ENCODE results near the gene SENP2. TPM values are rescaled to one million over a fixed set of nuclear protein-coding genes. Genes with fewer than 3 reads are reported as not detected.
A peak's percentile ranks its signal among the peaks of the same experiment; 100 is the strongest.

The SENP2 gene
- 10 to 100 TPM; 19.3 to 42.4 (median 33.1) TPM for total RNA-seq
- 10 to 100 TPM in 1 of 2 donors, 1 to 10 TPM in 1; 7.7 to 25.9 TPM for polyA plus RNA-seq
- long read RNA-seq, donor 1, full-length matches to known transcripts: 31 of 48 reads
- long read RNA-seq, donor 1, partial matches to known transcripts: 3 of 48 reads
- long read RNA-seq, donor 1, other reads (novel, unspliced or antisense): 14 of 48 reads
- long read RNA-seq, donor 2, full-length matches to known transcripts: 23 of 43 reads
- long read RNA-seq, donor 2, partial matches to known transcripts: 9 of 43 reads
- long read RNA-seq, donor 2, other reads (novel, unspliced or antisense): 11 of 43 reads
- long read RNA-seq, donor 3, full-length matches to known transcripts: 20 of 37 reads
- long read RNA-seq, donor 3, partial matches to known transcripts: 4 of 37 reads
- long read RNA-seq, donor 3, other reads (novel, unspliced or antisense): 13 of 37 reads

DNA sequence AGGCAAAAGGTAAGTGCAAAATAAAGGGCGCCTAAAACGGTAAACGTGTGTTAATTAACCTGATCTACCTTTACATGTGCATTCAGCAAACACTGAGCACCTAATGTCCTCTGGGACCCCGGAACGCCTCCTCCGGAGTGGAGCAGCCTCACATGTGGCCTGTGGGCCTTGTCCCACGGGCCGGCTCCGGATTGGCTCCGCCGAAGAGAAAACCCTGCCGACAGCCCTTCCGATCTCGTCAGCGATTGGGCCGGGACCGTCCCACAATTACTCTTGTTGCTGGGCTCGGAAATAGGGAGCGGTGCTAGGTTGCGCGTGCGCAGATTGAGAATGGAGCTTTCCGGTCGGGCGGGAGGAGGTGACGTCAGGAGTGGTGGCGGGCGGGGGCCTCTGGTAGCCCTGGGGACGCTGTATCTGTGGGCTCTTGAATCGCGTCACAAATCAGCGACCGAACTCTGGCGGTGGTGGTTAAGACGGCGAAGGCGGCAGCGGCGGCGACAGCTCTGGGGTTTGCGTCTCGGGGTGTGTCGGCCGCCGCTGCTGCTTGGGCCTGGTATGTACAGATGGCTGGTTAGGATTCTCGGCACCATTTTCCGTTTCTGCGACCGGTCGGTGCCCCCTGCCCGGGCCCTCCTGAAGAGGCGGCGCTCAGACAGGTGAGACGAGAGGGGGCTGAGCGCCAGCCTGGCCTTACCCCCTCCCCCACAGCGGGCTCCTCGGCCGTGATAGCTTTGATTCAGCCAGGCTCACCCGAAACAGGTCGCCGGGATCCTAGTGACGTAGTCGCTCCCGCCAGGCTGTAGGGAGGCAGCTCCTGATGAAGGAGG, at the start of gene SENP2:
TSS of gene SENP2 (plus strand) at position 437 of the 827 bp plus-strand sequence. CDS start at position 556, 119 bp downstream.
- 0% methylated on average over 14 to 64 of the region's 64 CpGs for WGBS, 4 donors
- no peaks in the 10 kb centered on the region for H3K27me3 ChIP-seq
- intact Hi-C loops (cut with DNase I): loop anchor here in 1 of 10 donors (2.0 kb wide), 1 partner anchor 87 kb away; the partner anchor contains the start of gene TMEM41A
- peak within 1 kb of the TSS; percentile 64 to 99 (median 84) for H3K4me3 ChIP-seq
- peaks cover 0 to 38% (median 24%) of the 10 kb centered on the region in 12 donors for H3K4me1 ChIP-seq
- peaks cover 0 to 13% (median 7%) of the 10 kb centered on the region in 9 donors for H3K36me3 ChIP-seq
- no peaks in the 10 kb centered on the region for H3K9me3 ChIP-seq
- peak; percentile 20 to 78 for TF ChIP-seq POLR2A (IDR thresholded peaks at IDR 0.05)
- TF ChIP-seq, protein P1, sequence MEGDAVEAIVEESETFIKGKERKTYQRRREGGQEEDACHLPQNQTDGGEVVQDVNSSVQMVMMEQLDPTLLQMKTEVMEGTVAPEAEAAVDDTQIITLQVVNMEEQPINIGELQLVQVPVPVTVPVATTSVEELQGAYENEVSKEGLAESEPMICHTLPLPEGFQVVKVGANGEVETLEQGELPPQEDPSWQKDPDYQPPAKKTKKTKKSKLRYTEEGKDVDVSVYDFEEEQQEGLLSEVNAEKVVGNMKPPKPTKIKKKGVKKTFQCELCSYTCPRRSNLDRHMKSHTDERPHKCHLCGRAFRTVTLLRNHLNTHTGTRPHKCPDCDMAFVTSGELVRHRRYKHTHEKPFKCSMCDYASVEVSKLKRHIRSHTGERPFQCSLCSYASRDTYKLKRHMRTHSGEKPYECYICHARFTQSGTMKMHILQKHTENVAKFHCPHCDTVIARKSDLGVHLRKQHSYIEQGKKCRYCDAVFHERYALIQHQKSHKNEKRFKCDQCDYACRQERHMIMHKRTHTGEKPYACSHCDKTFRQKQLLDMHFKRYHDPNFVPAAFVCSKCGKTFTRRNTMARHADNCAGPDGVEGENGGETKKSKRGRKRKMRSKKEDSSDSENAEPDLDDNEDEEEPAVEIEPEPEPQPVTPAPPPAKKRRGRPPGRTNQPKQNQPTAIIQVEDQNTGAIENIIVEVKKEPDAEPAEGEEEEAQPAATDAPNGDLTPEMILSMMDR (IDR thresholded peaks at IDR 0.05): no peak
- DNase-seq: peak; percentile 99
- peak; percentile 98 to 99 (median 98) for ATAC-seq
- H3K27ac ChIP-seq: peak within 1 kb of the TSS; percentile 82 to 99 (median 92)

DNA sequence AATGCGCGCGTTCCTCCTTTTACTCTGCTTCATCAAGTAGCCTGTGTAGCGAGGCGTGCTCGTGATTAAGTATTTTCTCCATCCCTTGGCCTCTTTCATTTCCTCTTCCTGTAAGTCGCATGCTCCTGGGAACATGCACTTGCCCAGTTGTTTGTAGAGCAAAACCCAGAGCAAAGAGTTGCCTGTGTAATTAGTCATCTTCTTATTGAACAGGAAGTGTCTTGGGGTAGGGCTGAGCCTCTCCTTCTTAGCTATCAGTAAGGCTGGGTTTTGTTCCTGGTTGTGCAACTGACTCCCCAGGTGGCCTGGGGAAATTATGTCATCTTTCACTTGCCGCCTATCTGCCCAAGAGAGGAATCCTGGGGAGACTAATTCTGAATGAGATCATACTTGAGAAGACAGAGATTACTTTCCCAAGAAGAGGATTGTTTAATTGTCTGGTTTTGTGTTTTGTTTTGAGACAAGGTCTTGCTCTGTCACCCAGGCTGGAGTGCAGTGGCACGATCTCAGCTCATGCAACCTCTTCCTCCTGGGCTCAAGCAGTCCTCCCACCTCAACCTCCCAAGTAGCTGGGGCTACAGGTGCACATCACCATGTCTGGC, 48.6 kb upstream of the SENP2 start:
- Histone ChIP-seq H3K4me1 (peaks cover 0 to 15% (median 0%) of the 10 kb centered on the region in 12 donors), H3K27me3 (no peaks in the 10 kb centered on the region), H3K9me3 (no peaks in the 10 kb centered on the region), H3K27ac (peak overlapping the region in 10 of 12 donors; percentile 2 to 64 (median 44)), H3K36me3 (no peaks in the 10 kb centered on the region), H3K4me3 (no peak overlapping the region)
- 30 to 44% (median 39%) methylated on average over 9 of the region's 9 CpGs for WGBS, 4 donors
- ATAC-seq (peak; percentile 85 to 98 (median 96)), DNase-seq (peak in 4 of 5 donors; percentile 14 to 57 (median 38))
- TF ChIP-seq POLR2A (IDR thresholded peaks at IDR 0.05): no peak
- TF ChIP-seq, protein P1 (IDR thresholded peaks at IDR 0.05): no peak
- intact Hi-C loops (cut with DNase I): no loop called here

DNA sequence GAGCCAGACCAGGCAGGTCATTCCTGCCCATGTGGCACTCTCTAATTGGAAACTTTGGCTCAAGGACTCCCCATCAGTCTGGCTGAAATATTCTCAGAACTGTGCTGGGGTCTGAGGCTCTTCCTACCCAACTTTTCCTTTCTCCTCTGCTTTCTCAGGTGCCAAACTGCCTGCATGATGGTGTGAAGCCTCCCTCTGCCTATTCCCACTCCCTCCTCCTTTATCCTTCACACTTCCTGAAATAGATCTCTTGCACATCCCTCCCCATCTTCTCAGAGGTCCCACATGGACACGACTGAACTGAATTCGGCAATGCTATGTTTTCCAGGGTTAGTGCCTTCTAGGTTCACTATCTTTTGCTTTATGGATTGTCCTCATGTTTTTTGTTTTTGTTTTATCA, 46.2 kb upstream of the SENP2 start:
- Histone ChIP-seq H3K9me3 (no peaks in the 10 kb centered on the region), H3K27ac (no peak overlapping the region), H3K4me1 (peaks cover 0 to 15% (median 0%) of the 10 kb centered on the region in 12 donors), H3K27me3 (no peaks in the 10 kb centered on the region), H3K36me3 (no peaks in the 10 kb centered on the region), H3K4me3 (no peak overlapping the region)
- ATAC-seq (no peak), DNase-seq (no peak)
- 60 to 75% (median 65%) methylated on average over 2 of the region's 2 CpGs for WGBS, 4 donors
- TF ChIP-seq, protein P1 (IDR thresholded peaks at IDR 0.05): no peak
- TF ChIP-seq POLR2A (IDR thresholded peaks at IDR 0.05): no peak
- intact Hi-C loops (cut with DNase I): no loop called here
